ENCODE measurements around the gene PPARG.

Gene PPARG

GRCh38 chr3:12345584-12346494 is 57.0 kb downstream of the PPARG start:
- no peak for DNase-seq

DNA sequence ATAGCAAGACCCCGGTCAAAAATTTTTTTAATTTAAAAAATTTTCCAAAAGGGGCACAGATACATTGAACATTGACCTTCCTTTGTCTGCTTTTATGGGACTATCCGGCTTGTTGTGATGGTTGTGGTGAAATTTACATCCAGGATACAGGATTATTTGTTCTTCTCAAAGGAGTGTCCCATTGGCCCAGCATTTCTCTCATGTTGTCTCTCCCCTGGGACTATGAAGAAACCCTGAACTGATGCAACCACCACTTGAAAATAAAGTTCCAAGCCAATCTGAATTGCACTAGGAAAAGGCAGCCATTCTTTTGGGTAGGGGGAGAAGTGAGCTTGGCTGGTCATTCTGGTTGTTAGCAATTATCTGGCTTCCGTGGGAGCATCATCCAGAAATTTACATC is 58.4 kb downstream of the PPARG start:
- no peak for DNase-seq

- DNase-seq: no peak
These were observed 61.3 kb downstream of the PPARG start for GRCh38 chr3:12349895-12350811.

DNA sequence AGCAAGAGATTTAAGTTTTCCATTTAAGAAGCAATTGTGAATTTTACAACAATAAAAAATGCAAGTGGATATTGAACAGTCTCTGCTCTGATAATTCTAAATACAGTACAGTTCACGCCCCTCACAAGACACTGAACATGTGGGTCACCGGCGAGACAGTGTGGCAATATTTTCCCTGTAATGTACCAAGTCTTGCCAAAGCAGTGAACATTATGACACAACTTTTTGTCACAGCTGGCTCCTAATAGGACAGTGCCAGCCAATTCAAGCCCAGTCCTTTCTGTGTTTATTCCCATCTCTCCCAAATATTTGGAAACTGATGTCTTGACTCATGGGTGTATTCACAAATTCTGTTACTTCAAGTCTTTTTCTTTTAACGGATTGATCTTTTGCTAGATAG is 62.3 kb downstream of the PPARG start:
- no peak for DNase-seq

- no peak for DNase-seq
These were observed 63.4 kb downstream of the PPARG start for GRCh38 chr3:12352253-12352652.

- no peak for DNase-seq
These were observed 63.9 kb downstream of the PPARG start for GRCh38 chr3:12352755-12353154.

GRCh38 chr3:12353796-12354525 is 65.1 kb downstream of the PPARG start:
- DNase-seq: no peak

GRCh38 chr3:12356175-12356574 is 67.3 kb downstream of the PPARG start:
- no peak for DNase-seq

GRCh38 chr3:12356996-12357395 is 68.1 kb downstream of the PPARG start:
- DNase-seq: no peak

- no peak for DNase-seq
These were observed 68.6 kb downstream of the PPARG start for GRCh38 chr3:12357456-12357855.

- DNase-seq: no peak
These were observed 74.7 kb downstream of the PPARG start for GRCh38 chr3:12363397-12364195.

- no peak for DNase-seq
These were observed 78.5 kb downstream of the PPARG start for GRCh38 chr3:12367346-12367745.

GRCh38 chr3:12369029-12369428 is 80.2 kb downstream of the PPARG start:
- DNase-seq: no peak

DNA sequence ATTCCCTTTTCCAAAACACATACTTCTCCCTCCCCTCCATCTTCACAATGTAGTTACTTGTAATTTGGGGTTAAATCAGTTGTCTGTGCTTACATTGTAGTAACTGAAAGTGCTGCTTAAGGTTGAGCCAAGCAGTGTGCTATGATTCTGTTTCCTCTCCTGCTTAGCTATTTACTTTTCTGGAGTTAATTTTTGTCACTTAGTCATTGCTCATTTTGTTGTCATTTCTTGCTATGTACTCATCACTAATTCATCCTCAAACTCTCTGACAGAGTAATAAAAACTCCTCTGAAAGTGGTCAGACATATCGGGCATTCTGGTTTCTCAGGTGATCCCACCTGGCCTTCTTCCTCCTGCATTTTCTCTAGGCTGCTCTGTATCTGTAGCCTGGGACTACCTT is 80.7 kb downstream of the PPARG start:
- DNase-seq: no peak

GRCh38 chr3:12370758-12371157 is 81.9 kb downstream of the PPARG start:
- no peak for DNase-seq

DNA sequence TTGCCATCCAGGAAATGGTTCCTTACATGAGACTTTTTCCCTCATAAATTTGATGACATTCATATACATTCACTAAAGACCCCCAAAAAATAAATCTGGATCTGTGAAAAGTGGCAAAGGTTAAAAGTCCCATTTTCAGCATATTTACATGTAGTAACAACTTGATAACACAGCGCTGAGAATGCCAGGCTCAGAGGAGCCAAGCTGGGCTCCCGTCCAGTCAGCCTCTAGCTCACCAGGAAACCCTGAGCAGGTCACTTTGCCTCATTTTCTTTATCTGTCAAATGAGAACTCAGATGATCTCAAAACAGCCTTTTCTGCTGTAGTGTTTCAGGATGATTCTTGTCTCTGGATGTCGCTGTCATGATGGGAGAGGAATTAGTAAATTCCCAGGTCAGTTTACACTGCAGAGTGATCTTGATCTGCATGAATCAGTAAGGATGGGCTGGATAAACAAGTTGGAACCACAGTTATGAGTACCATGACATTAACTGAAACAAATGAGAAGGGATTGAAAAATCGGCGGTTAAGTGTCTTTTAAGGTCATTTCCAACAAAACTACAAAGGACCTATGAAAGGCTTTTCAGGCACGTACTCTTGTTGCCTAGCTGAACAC is 82.8 kb downstream of the PPARG start:
- no peak for DNase-seq

DNA sequence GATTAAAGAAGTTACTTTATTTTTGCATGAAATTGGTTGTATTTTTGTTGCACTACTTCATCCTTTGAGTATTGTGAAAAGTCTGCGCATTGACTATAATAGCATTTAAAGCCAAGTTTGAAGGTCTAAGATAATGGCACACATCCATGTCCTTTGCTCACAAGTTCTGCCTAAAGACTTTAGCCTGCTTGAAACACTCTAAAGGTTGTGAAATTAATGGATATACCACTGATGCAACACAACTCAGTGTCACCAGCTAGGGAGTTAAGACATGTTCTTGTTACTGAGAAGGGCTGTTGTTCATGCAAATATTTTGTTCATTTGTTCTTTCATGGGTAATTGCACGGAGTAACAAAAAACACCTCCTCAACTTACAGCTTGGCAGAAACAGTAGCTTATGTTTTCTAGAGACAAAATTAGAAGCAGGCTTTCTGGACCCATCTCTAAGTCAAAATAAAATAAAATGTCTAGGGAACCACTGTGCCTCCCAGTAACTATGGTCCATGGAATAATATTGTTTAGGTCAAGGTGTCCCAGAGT is 83.9 kb downstream of the PPARG start:
- DNase-seq: no peak

- no peak for DNase-seq
These were observed 86.7 kb downstream of the PPARG start for GRCh38 chr3:12375572-12375971.

GRCh38 chr3:12379640-12380429 is 91.0 kb downstream of the PPARG start:
- no peak for DNase-seq

- DNase-seq: no peak
These were observed 91.6 kb downstream of the PPARG start for GRCh38 chr3:12380461-12380860.

DNA sequence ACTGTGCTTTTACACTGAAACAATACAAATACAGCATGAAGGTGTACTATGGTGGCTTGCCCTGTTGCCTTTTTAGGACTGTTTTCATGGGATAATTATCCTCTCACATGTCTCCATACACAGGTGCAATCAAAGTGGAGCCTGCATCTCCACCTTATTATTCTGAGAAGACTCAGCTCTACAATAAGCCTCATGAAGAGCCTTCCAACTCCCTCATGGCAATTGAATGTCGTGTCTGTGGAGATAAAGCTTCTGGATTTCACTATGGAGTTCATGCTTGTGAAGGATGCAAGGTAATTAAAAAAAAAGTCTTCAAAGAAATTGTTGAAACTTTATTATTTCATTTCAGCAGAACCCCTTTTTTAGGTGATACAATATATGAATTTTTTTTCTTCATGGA is 92.3 kb downstream of the PPARG start:
- DNase-seq: no peak

Measured in NCI-H1930 (cell line).